Activated CD8-positive, alpha-beta memory T cell treated with anti-CD3 and anti-CD28 coated beads for 48 hours (primary cell): ENCODE results near the gene TTC13.
A peak's percentile ranks its signal among the peaks of the same experiment; 100 is the strongest.

Experiments used
- DNase-seq, 3 experiments: peaks; one replicate each; pipeline ENCODE4 v3.0.0-alpha.2; 2020; ENCODE audit warnings: low read depth in 2 of 3, low spot score in 2 of 3

The TTC13 gene

GRCh38 chr1:230877146-230877923, 101.3 kb downstream of the TTC13 start:
- no peak for DNase-seq

- no peak for DNase-seq
Observed at GRCh38 chr1:230876660-230877059, 102.0 kb downstream of the TTC13 start.

- no peak for DNase-seq
Observed at GRCh38 chr1:230875370-230875769, 103.3 kb downstream of the TTC13 start.

- DNase-seq, result no peak
Observed at GRCh38 chr1:230870916-230871315, 107.7 kb downstream of the TTC13 start.

- no peak for DNase-seq
Observed at GRCh38 chr1:230869500-230869899, 109.2 kb downstream of the TTC13 start.

GRCh38 chr1:230868736-230869385, 109.8 kb downstream of the TTC13 start:
- DNase-seq, result peak in 2 of 3 experiments; percentile 2 to 17

GRCh38 chr1:230867903-230868735, 110.5 kb downstream of the TTC13 start, which contains the start of gene C1orf198:
TSS of gene C1orf198 (minus strand) at chr1:230868521. CDS start at chr1:230868512, 9 bp downstream.
- DNase-seq, result peak; percentile 59 to 63 (median 60)

- DNase-seq, result no peak
Observed at GRCh38 chr1:230867101-230867902, 111.4 kb downstream of the TTC13 start.

- no peak for DNase-seq
Observed at GRCh38 chr1:230866171-230867070, 112.2 kb downstream of the TTC13 start.

- no peak for DNase-seq
Observed at GRCh38 chr1:230865062-230865817, 113.4 kb downstream of the TTC13 start.

GRCh38 chr1:230864441-230864840, 114.2 kb downstream of the TTC13 start:
- no peak for DNase-seq

GRCh38 chr1:230863449-230863848, 115.2 kb downstream of the TTC13 start:
- DNase-seq, result no peak

GRCh38 chr1:230861970-230862595, 116.6 kb downstream of the TTC13 start:
- no peak for DNase-seq

- no peak for DNase-seq
Observed at GRCh38 chr1:230861489-230861888, 117.2 kb downstream of the TTC13 start.

GRCh38 chr1:230860617-230861384, 117.9 kb downstream of the TTC13 start:
- DNase-seq, result no peak

GRCh38 chr1:230858918-230859729, 119.5 kb downstream of the TTC13 start:
- DNase-seq, result no peak

GRCh38 chr1:230858236-230858820, 120.3 kb downstream of the TTC13 start:
- no peak for DNase-seq
